Measurements from ENCODE around the gene HCN1. TPM values are rescaled to one million over a fixed set of nuclear protein-coding genes. Genes with fewer than 3 reads are reported as not detected.

Gene HCN1
- total RNA-seq: 1 to 10 TPM; 1.4 to 1.7 TPM
- 0.20 TPM for polyA plus RNA-seq (ENCODE audit: insufficient read depth, low read depth, low replicate concordance)
- long read RNA-seq, donor 1: 0 reads
- long read RNA-seq, donor 2: 0 reads

DNA sequence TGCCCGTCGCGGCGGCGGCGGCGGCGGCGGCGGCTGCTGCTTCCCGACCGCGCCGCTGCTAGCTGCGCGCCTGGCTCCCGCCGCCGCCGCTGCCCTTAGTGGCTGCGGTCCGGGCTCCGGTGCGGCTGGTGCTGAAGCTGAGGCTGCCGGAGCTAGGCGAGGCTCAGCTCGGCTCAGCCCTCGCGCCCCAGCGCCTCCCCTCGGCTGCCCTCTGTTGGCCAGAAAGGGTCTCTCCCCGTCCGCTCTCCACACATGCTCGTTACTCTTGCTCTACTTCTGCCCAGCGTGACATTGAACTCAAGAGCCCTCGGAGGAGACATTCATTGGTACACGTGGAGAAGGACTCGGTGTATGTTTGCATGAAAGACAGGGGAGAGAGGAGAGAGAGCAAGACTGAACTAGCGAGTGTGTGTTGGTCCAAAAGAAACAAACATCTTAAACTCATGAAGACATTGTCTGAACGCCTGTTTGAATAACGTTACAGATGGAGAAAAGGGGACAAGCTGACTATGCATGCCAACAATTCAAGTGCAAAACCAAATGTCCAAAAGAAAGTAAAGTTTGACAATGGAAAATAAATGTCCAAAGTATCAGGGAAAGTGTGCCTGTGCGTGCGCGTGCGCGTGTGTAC is at the start of gene HCN1:
Gene HCN1 (minus strand): TSS at position 175 of the 631 bp plus-strand sequence.
- intact Hi-C loops (cut with DNase I; ENCODE audit: low total_unique reads): no loop called here
- H3K27me3 ChIP-seq: no peaks in the 10 kb centered on the region
- 12 to 23% methylated on average over 18 to 43 of the region's 46 CpGs for WGBS, 2 donors
- no peaks in the 10 kb centered on the region for H3K36me3 ChIP-seq (ENCODE audit: low read depth, missing control alignments)
- TF ChIP-seq POLR2A (IDR thresholded peaks at IDR 0.05): no peak
- peak; percentile 24 to 62 (median 49) for TF ChIP-seq CTCF (IDR thresholded peaks at IDR 0.05)
- H3K4me3 ChIP-seq: peak within 1 kb of the TSS; percentile 52 to 55
- no peaks in the 10 kb centered on the region for H3K9me3 ChIP-seq
- DNase-seq: peak; percentile 88
- H3K4me1 ChIP-seq: peaks cover 4% of the 10 kb centered on the region
- H3K27ac ChIP-seq: no peak within 1 kb of the TSS

GRCh38 chr5:45741110-45741509 is 44.9 kb upstream of the HCN1 start:
- H3K27ac ChIP-seq: no peak overlapping the region
- WGBS, 2 donors: 46 to 62% methylated on average over 5 of the region's 5 CpGs
- intact Hi-C loops (cut with DNase I; ENCODE audit: low total_unique reads): no loop called here
- H3K4me1 ChIP-seq: no peaks in the 10 kb centered on the region
- no peaks in the 10 kb centered on the region for H3K9me3 ChIP-seq
- H3K27me3 ChIP-seq: no peaks in the 10 kb centered on the region
- TF ChIP-seq CTCF (IDR thresholded peaks at IDR 0.05) (no peak), POLR2A (IDR thresholded peaks at IDR 0.05) (no peak)
- no peak for DNase-seq
- no peaks in the 10 kb centered on the region for H3K36me3 ChIP-seq (ENCODE audit: low read depth, missing control alignments)
- H3K4me3 ChIP-seq: no peak overlapping the region

DNA sequence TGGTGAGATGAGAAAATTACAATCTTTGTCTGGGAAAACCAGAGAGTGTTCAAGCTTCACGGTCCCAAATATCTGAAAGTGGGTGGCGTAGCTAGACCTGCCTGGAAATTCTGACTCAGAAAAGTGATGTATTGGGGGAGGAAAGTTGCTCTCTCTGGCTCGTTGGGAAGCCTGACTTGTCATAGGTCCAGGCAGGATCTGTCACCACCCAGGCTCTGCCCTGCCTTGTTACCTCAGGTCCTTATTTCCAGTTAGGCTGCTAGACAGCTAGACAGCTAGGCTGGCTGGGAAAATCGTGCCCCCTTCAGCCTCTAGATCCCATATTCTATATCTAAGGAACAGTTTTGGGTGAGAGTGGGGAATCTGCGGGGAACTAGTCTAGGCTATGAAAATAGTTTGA is 41.0 kb upstream of the HCN1 start:
- DNase-seq: no peak
- no peaks in the 10 kb centered on the region for H3K9me3 ChIP-seq
- TF ChIP-seq CTCF (IDR thresholded peaks at IDR 0.05) (no peak), POLR2A (IDR thresholded peaks at IDR 0.05) (no peak)

GRCh38 chr5:45725537-45725936 is 29.4 kb upstream of the HCN1 start:
- no peak overlapping the region for H3K27ac ChIP-seq
- H3K4me3 ChIP-seq: no peak overlapping the region
- H3K36me3 ChIP-seq (ENCODE audit: low read depth, missing control alignments): no peaks in the 10 kb centered on the region
- no peak for TF ChIP-seq POLR2A (IDR thresholded peaks at IDR 0.05)
- no peak for TF ChIP-seq CTCF (IDR thresholded peaks at IDR 0.05)
- no peaks in the 10 kb centered on the region for H3K9me3 ChIP-seq
- H3K4me1 ChIP-seq: no peaks in the 10 kb centered on the region
- intact Hi-C loops (cut with DNase I; ENCODE audit: low total_unique reads): no loop called here
- H3K27me3 ChIP-seq: no peaks in the 10 kb centered on the region
- DNase-seq: no peak
- WGBS, 2 donors: 51 to 52% methylated on average over 3 of the region's 3 CpGs

More for the DNA sequence above, 41.0 kb upstream of the HCN1 start:
- intact Hi-C loops (cut with DNase I; ENCODE audit: low total_unique reads): no loop called here
- no peaks in the 10 kb centered on the region for H3K27me3 ChIP-seq
- H3K4me1 ChIP-seq: no peaks in the 10 kb centered on the region
- no peak overlapping the region for H3K27ac ChIP-seq
- no peak overlapping the region for H3K4me3 ChIP-seq
- 69 to 70% methylated on average over 5 of the region's 5 CpGs for WGBS, 2 donors
- H3K36me3 ChIP-seq (ENCODE audit: low read depth, missing control alignments): no peaks in the 10 kb centered on the region

GRCh38 chr5:45697201-45697600 is 1.0 kb upstream of the HCN1 start:
- no peaks in the 10 kb centered on the region for H3K9me3 ChIP-seq
- DNase-seq: no peak
- TF ChIP-seq POLR2A (IDR thresholded peaks at IDR 0.05): no peak
- TF ChIP-seq CTCF (IDR thresholded peaks at IDR 0.05): no peak
- intact Hi-C loops (cut with DNase I; ENCODE audit: low total_unique reads): no loop called here
- peak overlapping the region in 1 of 2 donors; percentile 34 for H3K4me3 ChIP-seq
- H3K27ac ChIP-seq: no peak overlapping the region
- H3K36me3 ChIP-seq (ENCODE audit: low read depth, missing control alignments): no peaks in the 10 kb centered on the region
- no peaks in the 10 kb centered on the region for H3K27me3 ChIP-seq
- H3K4me1 ChIP-seq: peaks cover 4% of the 10 kb centered on the region
- 54 to 64% methylated on average over 6 of the region's 6 CpGs for WGBS, 2 donors
